ENCODE measurements around the gene GPC6.
A peak's percentile ranks its signal among the peaks of the same experiment; 100 is the strongest.

The GPC6 gene

DNA sequence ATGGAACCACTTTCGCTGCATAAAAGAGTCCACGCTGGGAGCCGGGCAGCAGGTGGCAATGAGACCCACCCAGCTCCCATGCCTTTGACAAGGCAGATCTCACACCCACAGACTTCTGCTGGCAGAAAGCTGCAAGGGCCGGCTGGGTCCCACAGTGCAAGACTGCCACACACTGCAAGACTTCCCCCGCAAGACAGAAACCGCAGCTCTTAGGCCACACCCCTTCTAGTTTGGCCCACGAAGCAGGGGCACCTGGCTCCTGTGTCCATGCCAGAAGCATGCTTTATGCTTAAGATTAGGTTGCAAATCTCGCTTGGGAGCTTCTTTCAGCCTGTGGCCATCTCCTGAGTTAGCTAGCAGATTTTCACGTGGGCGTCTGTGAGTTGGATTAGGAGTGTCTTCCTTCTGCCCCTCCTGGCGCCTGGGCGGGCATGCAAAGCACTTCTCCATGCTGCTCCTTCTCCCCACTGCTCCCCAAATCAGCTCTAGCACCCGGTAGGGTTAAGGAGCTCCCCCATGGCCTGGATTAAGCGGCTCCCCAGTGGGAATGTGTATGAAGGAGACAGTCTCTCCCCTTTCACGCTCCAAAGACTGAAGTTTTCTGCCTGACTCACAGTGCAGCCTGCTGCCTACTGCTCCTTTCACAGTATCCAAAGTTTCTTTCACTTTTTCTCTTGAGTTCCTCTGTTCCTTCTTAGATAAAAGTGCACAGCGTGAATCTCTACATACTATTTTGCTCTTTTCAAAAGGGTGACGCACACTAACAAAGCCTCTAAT lies 17.7 kb downstream of the GPC6 start (continued):
- no peak for TF ChIP-seq ZFP41 (tag by site-specific recombination; IDR thresholded peaks at IDR 0.05; ENCODE audit: borderline replicate concordance)
- TF ChIP-seq ZSCAN16 (tag by site-specific recombination; IDR thresholded peaks at IDR 0.05), result no peak
- TF ChIP-seq ZFHX2 (tag by site-specific recombination; conservative IDR thresholded peaks at IDR 0.05), result peak; percentile 56; the same call in 1 of the 2 replicates
- TF ChIP-seq ZNF391 (tag by site-specific recombination; IDR thresholded peaks at IDR 0.05; ENCODE audit: borderline replicate concordance, low read depth), result no peak
- no peak for TF ChIP-seq ZNF140 (tag by site-specific recombination; IDR thresholded peaks at IDR 0.05)
- TF ChIP-seq, protein P1, sequence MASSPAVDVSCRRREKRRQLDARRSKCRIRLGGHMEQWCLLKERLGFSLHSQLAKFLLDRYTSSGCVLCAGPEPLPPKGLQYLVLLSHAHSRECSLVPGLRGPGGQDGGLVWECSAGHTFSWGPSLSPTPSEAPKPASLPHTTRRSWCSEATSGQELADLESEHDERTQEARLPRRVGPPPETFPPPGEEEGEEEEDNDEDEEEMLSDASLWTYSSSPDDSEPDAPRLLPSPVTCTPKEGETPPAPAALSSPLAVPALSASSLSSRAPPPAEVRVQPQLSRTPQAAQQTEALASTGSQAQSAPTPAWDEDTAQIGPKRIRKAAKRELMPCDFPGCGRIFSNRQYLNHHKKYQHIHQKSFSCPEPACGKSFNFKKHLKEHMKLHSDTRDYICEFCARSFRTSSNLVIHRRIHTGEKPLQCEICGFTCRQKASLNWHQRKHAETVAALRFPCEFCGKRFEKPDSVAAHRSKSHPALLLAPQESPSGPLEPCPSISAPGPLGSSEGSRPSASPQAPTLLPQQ (tag by site-specific recombination; IDR thresholded peaks at IDR 0.05), result no peak
- TF ChIP-seq ZIC2 (tag by site-specific recombination; IDR thresholded peaks at IDR 0.05), result peak; percentile 96
- TF ChIP-seq ZNF621 (tag by site-specific recombination; IDR thresholded peaks at IDR 0.05), result no peak
- TF ChIP-seq ZNF404 (tag by site-specific recombination; IDR thresholded peaks at IDR 0.05), result no peak
- TF ChIP-seq, protein P2, sequence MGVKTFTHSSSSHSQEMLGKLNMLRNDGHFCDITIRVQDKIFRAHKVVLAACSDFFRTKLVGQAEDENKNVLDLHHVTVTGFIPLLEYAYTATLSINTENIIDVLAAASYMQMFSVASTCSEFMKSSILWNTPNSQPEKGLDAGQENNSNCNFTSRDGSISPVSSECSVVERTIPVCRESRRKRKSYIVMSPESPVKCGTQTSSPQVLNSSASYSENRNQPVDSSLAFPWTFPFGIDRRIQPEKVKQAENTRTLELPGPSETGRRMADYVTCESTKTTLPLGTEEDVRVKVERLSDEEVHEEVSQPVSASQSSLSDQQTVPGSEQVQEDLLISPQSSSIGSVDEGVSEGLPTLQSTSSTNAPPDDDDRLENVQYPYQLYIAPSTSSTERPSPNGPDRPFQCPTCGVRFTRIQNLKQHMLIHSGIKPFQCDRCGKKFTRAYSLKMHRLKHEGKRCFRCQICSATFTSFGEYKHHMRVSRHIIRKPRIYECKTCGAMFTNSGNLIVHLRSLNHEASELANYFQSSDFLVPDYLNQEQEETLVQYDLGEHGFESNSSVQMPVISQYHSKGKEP (tag by site-specific recombination; IDR thresholded peaks at IDR 0.05), result peak; percentile 38; the same call in 1 of the 2 replicates

DNA sequence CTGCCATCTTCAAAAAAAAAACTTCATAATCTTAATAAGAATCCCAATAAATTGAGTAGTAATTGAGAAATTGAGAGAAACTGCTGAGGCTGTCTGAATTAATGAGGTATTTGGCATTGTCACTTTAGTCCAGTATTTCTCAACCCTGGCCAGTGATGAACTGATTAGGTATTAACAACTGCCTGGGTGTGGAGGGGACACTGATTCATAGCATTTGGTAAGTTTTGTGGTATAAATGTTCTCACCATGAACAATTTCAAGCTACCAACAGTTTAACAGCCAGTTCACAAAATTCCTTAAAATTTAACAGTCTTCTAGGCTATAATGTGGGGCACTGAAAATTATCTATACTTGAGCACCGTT lies 18.3 kb downstream of the GPC6 start:
- TF ChIP-seq ZNF585B (tag by site-specific recombination; IDR thresholded peaks at IDR 0.05) (no peak), PATZ1 (tag by site-specific recombination; IDR thresholded peaks at IDR 0.05) (no peak), ZNF2 (tag by site-specific recombination; IDR thresholded peaks at IDR 0.05) (no peak), ZNF785 (tag by site-specific recombination; IDR thresholded peaks at IDR 0.05) (no peak), MZF1 (tag by site-specific recombination; IDR thresholded peaks at IDR 0.05; ENCODE audit: borderline replicate concordance) (no peak), ZNF23 (tag by site-specific recombination; IDR thresholded peaks at IDR 0.05; ENCODE audit: borderline replicate concordance) (no peak), SP3 (tag by site-specific recombination; IDR thresholded peaks at IDR 0.05) (no peak), ZNF335 (tag by site-specific recombination; conservative IDR thresholded peaks at IDR 0.05) (no peak), ZNF114 (tag by site-specific recombination; IDR thresholded peaks at IDR 0.05) (no peak), KLF9 (tag by site-specific recombination; IDR thresholded peaks at IDR 0.05; ENCODE audit: low read depth) (no peak), GLI4 (tag by site-specific recombination; IDR thresholded peaks at IDR 0.05) (no peak), AEBP2 (tag by site-specific recombination; IDR thresholded peaks at IDR 0.05; ENCODE audit: borderline replicate concordance) (no peak), ZSCAN4 (tag by site-specific recombination; IDR thresholded peaks at IDR 0.05) (no peak), ZNF558 (tag by site-specific recombination; IDR thresholded peaks at IDR 0.05) (no peak), ZNF132 (tag by site-specific recombination; IDR thresholded peaks at IDR 0.05; ENCODE audit: borderline replicate concordance) (no peak)
- TF ChIP-seq, protein P3, sequence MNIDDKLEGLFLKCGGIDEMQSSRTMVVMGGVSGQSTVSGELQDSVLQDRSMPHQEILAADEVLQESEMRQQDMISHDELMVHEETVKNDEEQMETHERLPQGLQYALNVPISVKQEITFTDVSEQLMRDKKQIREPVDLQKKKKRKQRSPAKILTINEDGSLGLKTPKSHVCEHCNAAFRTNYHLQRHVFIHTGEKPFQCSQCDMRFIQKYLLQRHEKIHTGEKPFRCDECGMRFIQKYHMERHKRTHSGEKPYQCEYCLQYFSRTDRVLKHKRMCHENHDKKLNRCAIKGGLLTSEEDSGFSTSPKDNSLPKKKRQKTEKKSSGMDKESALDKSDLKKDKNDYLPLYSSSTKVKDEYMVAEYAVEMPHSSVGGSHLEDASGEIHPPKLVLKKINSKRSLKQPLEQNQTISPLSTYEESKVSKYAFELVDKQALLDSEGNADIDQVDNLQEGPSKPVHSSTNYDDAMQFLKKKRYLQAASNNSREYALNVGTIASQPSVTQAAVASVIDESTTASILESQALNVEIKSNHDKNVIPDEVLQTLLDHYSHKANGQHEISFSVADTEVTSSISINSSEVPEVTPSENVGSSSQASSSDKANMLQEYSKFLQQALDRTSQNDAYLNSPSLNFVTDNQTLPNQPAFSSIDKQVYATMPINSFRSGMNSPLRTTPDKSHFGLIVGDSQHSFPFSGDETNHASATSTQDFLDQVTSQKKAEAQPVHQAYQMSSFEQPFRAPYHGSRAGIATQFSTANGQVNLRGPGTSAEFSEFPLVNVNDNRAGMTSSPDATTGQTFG (tag by site-specific recombination; IDR thresholded peaks at IDR 0.05; ENCODE audit: borderline replicate concordance), result no peak
- H3K4me3 ChIP-seq (ENCODE audit: low read depth, low read length), result no peak overlapping the region
- no peak overlapping the region for H3K27ac ChIP-seq (ENCODE audit: extremely low read depth, low read depth, low read length)
- no peaks in the 10 kb centered on the region for H3K4me1 ChIP-seq (ENCODE audit: control insufficient read depth, insufficient read depth, low read length)
- POLR2A ChIA-PET, result no interaction called here
- CTCF ChIA-PET, result no interaction called here
- no peaks in the 10 kb centered on the region for H3K36me3 ChIP-seq (ENCODE audit: control insufficient read depth in 2 of 2, insufficient read depth in 1 of 2, low read length in 2 of 2)
- no peaks in the 10 kb centered on the region for H3K9me3 ChIP-seq (ENCODE audit: control insufficient read depth, insufficient read depth, low read depth, low read length)
